ENCODE results near the gene TREH. TPM values are rescaled to one million over a fixed set of nuclear protein-coding genes. Genes with fewer than 3 reads are reported as not detected.

TREH gene
- total and polyA plus RNA-seq, 2 of the 8 experiments (the other 6 are each of a cell fraction or from before 2014, with no cell fraction given) = 0.03 TPM; not detected in 1

- no peak overlapping the region for H3K23ac ChIP-seq (ENCODE audit: insufficient read length)
- peak; percentile 52 for FAIRE-seq
- H2BK5ac ChIP-seq (ENCODE audit: low read depth, low read length) = peak overlapping the region; percentile 72
- H2BK12ac ChIP-seq (ENCODE audit: low read depth, low read length) = peak overlapping the region; percentile 82
- H3K9me3 ChIP-seq (ENCODE audit: insufficient read depth in 2 of 2, low read depth in 1 of 2, low read length in 1 of 2) = no peaks in the 10 kb centered on the region
- H2BK120ac ChIP-seq (replicated peaks; ENCODE audit: low read depth, low read length) = peak overlapping the region; percentile 24
- WGBS, 2 experiments (ENCODE audit: extremely low coverage in 1 of 2, insufficient coverage in 1 of 2, insufficient read length in 1 of 2, insufficient replicate concordance in 2 of 2, low coverage in 1 of 2, low lambda C conversion rate in 2 of 2, missing lambda C conversion rate in 1 of 2) = 81% methylated on average over 5 of the region's 5 CpGs; no CpG with 5 or more reads in 1 of the 2 experiments
- H2AK5ac ChIP-seq (ENCODE audit: low read depth, low read length) = peak overlapping the region; percentile 3; the same call in 1 of the 2 replicates
- CTCF ChIA-PET (ENCODE audit: partially characterized antibody) = interaction anchor here (1.0 to 1.3 kb wide), 2 partner anchors 19 to 21 kb away, joined by 3 to 6 read pairs; no protein-coding TSS in a partner anchor
- H3K14ac ChIP-seq (ENCODE audit: insufficient read length) = no peak overlapping the region
- peak overlapping the region in 1 of 4 experiments; percentile 17; a peak in 2 of 7 replicates for H3K9ac ChIP-seq (replicated peaks in 1 of 4; ENCODE audit: extremely low read depth in 1 of 4, low read depth in 3 of 4, low read length in 3 of 4)
- H4K91ac ChIP-seq (replicated peaks; ENCODE audit: insufficient read length, low read length) = peak overlapping the region; percentile 64
- no peaks in the 10 kb centered on the region for H3K23me2 ChIP-seq (ENCODE audit: low read depth, low read length)
- no peak overlapping the region for H3K4ac ChIP-seq (replicated peaks; ENCODE audit: insufficient read length, low read depth, low read length)
- POLR2A ChIA-PET (ENCODE audit: partially characterized antibody) = interaction anchor here (0.8 to 28.7 kb wide), 4 partner anchors 21 to 180 kb away, joined by 3 to 574 read pairs (median 4); partner anchors contain the start of gene DDX6
- H4K5ac ChIP-seq (ENCODE audit: insufficient read length, low read depth, low read length) = peak overlapping the region; percentile 52
- peaks cover 20 to 50% (median 38%) of the 10 kb centered on the region in 4 experiments for H3K4me1 ChIP-seq (replicated peaks in 1 of 4; ENCODE audit: control insufficient read depth in 3 of 4, insufficient read depth in 4 of 4, low read length in 3 of 4)
- peak overlapping the region; percentile 43 to 63 for H3K4me2 ChIP-seq (ENCODE audit: insufficient read depth in 1 of 2, low read depth in 2 of 2, low read length in 2 of 2)
- peak in 1 of 2 experiments; percentile 70 for DNase-seq (ENCODE audit: low read depth in 1 of 2, low spot score in 2 of 2)
- H4K8ac ChIP-seq (ENCODE audit: extremely low read depth, insufficient read depth, low read length) = peak overlapping the region; percentile 54; the same call in 1 of the 2 replicates
- no peaks in the 10 kb centered on the region for H3K79me2 ChIP-seq (ENCODE audit: control insufficient read depth in 1 of 2, insufficient read depth in 2 of 2, low read length in 2 of 2)
- H3K27me3 ChIP-seq (replicated peaks in 1 of 4; ENCODE audit: control insufficient read depth in 3 of 4, extremely low read depth in 1 of 4, insufficient read depth in 3 of 4, low read length in 3 of 4) = peaks cover 0 to 6% (median 2%) of the 10 kb centered on the region in 4 experiments; a peak in 4 of 7 replicates
- peak overlapping the region in 1 of 4 experiments; percentile 28; a peak in 3 of 8 replicates for H3K4me3 ChIP-seq (ENCODE audit: extremely low read depth in 1 of 4, insufficient read depth in 2 of 4, low read depth in 3 of 4, low read length in 4 of 4)
- peak overlapping the region; percentile 33; the same call in 1 of the 2 replicates for H3K18ac ChIP-seq (ENCODE audit: extremely low read depth, low read length)
- no peak overlapping the region for H3K56ac ChIP-seq (replicated peaks; ENCODE audit: insufficient read length, low read depth, low read length)
- H3K36me3 ChIP-seq (ENCODE audit: control insufficient read depth in 2 of 4, insufficient read depth in 4 of 4, low read length in 3 of 4) = no peaks in the 10 kb centered on the region
- H3K27ac ChIP-seq (ENCODE audit: low read depth, low read length) = peak overlapping the region; percentile 84
- no peak overlapping the region for H2BK15ac ChIP-seq (ENCODE audit: low read length)
- peak; percentile 63; the same call in 1 of the 2 replicates for TF ChIP-seq KDM1A (IDR thresholded peaks at IDR 0.05; ENCODE audit: borderline replicate concordance, low read length)
- no peak for TF ChIP-seq GTF2F1 (IDR thresholded peaks at IDR 0.05; ENCODE audit: borderline replicate concordance, low read depth, low read length)
- no peak overlapping the region for H2AFZ ChIP-seq (ENCODE audit: low read length)
- H4K20me1 ChIP-seq (replicated peaks in 1 of 2; ENCODE audit: control insufficient read depth in 1 of 2, insufficient read depth in 2 of 2, low read length in 2 of 2) = no peaks in the 10 kb centered on the region
- no peaks in the 10 kb centered on the region for H3K79me1 ChIP-seq (ENCODE audit: low read depth, low read length)
- peak overlapping the region; percentile 53 for H2BK20ac ChIP-seq (ENCODE audit: low read length)
Observed at GRCh38 chr11:118615976-118616371, 63.5 kb downstream of the TREH start.
